Activated CD4-positive, alpha-beta T cell treated with anti-CD3 and anti-CD28 coated beads, Interleukin-2, amount 50 U/mL, for 1 hour (primary cell): ENCODE data around the gene VAMP2.

Source experiments
- DNase-seq: peaks from one replicate; pipeline ENCODE4 v3.0.0-alpha.2; 2020

VAMP2 gene, protein sequence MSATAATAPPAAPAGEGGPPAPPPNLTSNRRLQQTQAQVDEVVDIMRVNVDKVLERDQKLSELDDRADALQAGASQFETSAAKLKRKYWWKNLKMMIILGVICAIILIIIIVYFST

DNA sequence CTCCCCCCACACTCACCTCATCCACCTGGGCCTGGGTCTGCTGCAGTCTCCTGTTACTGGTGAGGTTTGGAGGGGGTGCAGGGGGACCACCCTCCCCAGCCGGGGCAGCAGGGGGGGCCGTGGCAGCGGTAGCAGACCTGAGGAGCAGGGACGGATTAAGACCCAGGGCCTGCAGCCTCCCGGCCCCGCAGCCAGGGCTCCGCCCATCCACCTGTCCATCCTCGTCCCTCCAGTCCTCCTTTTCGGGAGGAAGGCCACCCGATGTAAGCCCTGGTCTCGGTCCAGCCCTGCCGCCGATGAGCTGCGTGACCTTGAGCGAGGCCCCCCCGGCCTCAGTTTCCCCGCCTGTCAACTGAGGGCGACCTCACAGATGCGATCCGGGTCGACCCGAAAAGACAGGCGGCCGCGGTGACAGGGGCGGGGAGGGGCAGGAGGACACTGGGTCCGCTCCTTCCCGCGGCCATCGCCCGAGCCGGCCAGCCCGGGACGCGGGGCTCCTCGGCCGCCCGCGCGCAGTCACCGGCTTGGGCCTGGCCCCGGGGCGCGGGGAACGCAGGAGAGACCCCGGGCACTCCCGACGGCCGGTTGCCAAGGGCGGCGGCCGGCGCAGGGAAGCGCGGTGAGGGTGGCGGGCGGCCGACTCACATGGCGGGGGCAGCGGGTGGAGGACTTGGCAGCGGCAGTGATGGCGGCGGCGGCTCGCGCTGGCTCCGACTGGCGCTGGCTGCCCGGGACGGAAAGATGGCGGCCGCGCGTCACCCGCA lies at the start of gene VAMP2:
TSS of gene VAMP2 (minus strand) at position 716 of the 764 bp plus-strand sequence. CDS start at position 647, 69 bp downstream.
- DNase-seq: peak; percentile 81

DNA sequence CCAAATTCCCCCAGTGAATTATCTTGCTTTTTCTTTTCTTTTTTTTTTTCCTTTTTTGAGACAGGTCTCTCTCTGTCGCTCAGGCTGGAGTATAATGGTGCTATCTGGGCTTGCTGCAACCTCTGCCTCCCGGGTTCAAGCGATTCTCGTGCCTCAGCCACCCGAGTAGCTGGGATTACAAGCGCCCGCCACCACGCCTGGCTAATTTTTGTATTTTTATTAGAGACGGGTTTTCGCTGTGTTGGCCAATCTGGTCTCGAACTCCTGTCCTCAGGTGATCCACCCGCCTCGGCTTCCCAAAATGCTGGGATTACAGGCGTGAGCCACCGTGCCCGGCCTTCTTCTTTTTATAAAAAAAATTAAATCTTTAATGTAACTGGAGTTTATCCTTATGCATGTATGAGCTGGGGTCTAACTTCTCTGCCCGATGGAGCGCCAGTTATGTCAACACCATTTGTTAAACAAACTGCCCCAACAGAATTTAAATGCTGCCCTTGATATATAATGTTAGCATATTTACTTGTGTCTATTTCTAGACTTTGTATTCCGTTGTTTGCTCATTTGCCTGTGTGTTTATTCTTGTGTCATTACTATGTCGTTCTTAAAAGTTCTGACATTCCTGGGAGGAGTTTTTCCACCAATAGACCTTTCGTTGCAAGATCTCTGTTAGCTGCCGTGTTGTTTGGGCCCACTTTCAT lies 48.2 kb upstream of the VAMP2 start:
- no peak for DNase-seq

DNA sequence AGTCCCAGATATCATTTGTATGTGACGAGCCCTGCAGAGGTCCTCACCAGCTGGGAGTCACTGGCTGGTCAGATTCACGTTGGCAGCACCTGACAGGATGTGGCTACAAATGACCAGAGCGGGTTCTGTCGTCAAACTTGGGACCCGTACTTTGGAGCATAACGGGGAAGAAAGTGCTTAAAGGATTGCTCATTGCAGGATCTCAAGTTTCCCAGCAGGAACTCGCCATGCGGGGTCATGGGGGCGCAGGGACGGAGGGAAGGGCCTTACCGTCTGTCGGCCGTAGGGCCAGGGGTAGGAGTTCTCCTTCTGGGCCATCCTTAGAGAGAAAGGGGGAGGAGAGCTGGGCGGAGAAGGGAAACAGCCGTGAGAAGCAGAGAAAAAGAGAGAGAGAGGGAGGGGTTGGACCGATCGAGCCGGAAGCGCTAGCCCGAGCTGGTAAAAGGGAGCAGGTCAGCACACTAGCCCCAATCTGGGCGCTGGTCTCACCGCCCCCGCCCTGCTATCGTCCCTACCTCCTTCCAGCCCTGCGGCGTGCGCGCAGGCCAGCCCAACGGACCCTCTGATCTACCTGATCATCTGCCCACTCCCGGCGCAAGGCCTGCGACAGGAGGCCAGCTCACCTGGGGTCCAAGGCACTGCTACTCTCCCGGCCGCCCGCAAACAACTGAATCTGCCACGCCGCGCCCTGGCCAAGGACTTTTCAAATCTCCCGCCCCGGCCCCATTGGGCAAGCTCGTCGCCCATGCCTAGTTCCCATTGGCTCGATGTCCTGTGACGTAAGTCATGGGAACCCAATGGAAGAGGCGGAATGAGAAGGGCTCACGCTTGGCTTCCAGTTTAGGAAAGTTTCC lies 47.4 kb upstream of the VAMP2 start, which contains the start of gene AURKB:
TSS of gene AURKB (minus strand) at position 669 of the 854 bp plus-strand sequence. CDS start at position 318, 351 bp downstream.
- DNase-seq: peak; percentile 90

DNA sequence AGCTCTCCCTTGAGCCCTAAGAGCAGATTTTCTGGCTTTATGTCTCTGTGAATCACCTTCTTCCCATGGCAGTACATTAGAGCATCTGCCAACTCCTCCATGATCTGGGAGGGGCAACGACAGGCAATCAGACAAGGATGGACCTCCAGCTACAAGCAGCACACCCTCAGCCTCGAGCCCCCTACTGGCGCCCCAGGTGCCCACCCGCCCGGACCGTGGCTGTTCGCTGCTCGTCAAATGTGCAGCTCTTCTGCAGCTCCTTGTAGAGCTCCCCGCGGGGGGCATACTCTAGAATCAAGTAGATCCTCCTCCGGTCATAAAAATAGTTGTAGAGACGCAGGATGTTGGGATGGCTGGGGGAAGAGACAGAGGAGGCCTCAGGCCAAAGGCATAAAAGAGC lies 43.8 kb upstream of the VAMP2 start:
- no peak for DNase-seq

DNA sequence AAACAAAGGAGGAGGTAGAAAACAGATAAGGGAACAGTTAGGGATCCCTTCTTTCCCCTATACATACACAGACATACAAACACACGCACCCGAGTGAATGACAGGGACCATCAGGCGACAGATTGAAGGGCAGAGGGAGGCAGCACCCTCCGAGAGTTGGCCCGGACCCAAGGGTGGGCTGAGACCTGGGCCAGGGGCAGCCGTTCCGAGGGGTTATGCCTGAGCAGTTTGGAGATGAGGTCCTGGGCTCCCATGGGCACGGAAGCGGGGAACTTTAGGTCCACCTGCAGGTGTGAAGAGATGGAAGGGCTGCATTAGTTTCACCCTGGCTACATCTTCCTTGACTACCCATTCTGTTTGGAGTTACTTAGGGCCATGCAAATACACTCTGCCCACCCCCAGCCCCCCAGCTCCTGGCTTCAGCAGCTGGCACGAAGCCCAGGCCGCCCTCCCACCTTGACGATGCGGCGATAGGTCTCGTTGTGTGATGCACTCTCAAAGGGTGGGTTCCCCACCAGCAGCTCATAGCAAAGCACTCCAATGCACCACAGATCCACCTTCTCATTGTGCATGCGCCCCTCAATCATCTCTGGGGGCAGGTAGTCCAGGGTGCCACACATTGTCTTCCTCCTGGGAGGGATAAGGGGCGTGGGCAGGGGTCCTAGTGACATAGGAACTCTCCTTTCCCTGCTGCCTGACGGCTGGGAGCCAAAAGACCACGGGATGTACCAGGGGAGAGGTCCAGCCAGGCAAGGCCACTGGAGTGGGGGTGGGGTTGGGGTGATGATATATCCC lies 42.2 kb upstream of the VAMP2 start:
- DNase-seq: no peak

DNA sequence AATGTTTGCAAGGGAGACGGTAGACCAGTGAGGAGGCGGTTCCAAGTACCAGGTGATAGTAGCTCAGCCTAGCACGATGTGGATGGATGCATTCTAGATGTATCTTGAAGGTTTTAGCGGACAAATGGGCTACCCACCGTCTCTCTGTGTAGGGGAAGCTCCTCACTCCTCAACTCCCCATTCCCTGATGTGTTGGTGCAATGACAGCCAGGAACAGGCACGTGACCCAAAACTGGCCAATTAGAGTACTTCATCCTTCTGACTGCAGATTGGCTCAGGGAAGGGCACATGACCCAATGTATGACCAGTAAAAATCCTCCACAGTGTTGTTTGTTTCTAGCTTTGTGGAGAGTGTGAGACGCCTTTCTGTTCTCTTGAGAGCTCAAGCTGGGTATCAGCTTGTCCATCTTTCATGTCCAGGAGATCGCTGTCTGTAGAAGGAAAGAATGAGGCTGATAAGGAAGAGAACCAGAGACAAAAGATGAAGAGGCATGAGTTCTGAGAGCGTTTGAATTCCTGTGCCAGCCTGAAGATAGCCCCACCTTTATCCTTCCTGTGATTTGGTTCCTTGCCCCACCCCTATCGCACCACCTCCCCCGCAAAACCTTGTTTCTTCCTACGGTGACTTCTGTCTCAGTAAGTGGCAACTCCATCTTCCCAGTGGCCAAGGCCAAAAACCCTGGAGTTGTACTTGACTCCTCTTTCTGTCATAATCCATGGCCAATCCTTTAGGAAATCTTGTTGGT lies 29.5 kb upstream of the VAMP2 start:
- peak; percentile 41 for DNase-seq

DNA sequence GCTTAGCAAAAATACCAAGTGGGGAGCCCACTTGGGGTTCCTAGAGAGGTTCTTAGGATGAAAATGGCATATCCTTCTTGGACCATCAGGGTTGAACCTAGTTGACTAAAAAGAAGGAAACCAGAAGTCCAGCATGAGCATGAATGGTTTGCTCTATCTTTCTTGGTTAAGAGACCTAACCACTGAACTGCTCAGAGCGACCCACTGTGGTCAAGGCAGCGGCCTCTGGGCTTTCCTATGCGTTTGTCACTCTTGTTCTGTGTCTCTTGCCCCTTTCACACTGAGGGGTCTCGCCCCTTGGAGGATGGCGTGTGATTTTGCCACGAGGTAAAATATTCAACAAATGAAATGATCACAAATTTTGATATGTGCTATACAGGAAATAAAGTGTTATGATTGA lies 27.8 kb upstream of the VAMP2 start:
- no peak for DNase-seq

DNA sequence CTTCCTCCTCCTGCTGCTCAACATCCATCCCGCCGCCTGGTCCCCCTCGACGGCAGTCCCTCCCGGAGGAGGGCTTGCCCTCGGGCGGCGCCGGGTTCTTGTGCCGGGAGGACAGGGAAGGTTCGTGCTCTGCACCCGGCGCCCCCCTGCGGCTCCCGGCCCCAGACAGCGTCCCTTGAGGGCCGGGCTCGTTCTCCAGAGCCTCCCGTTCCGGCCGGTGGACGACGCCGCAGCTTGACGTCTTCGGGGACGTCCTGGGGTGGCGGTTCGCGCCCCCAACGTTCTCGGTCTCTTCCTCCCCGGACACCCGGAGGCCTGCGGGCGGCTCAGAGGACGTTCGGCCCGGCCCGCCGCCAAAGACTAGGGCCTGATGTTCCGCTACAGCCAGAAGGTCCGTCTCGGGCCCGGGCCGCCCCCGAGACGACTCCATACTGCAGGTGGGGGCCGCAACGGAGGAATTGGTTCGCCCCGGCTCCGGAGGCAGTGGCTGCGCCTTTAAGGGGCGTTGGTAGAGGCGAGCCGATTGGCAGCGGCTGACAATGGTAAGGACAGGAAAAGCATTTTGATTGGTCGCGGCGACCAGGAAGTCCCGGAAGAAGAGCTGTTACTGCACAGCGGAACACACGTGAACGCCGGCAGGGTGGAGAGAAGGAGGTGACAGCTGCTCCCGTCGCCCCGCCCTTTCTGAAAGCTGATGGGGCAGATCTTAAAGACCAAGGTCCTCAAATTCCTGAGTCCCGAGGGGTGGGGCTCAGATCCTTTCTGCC lies 27.1 kb upstream of the VAMP2 start, which contains the start of gene BORCS6:
TSS of gene BORCS6 (minus strand) at position 470 of the 767 bp plus-strand sequence. CDS start at position 430, 40 bp downstream.
- peak; percentile 91 for DNase-seq

DNA sequence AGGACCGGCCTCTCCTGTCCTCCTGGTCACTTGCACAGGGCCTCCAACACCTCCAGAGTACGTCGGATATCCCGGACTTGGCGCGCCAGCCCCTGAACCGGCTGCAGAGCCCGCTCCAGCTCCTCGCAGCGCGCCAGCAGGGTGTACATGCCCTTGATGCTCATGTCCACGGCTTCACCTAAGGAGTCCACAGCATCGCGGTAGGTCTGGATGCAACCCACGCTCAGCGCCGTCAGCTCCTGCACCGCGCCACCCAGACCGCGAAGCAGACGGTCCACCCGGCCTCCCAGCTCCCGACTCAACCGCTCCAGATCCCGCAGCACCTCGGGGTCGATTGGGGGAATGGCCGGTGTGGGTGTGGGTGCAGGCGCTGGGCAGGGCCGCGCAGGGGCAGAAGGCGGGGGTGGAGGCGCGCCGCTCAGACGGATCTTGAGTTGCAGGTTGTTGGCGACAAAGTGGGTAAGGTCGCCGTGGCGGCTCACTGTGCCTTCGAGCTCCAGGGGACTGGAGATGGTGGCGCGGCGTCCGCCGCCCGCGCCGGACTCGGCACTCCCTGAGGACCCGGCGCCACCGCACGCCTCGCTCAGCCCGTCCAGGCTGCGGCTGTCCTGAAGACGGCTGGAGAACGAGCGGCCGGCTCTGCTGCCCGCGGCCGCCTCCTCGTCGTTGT lies 26.4 kb upstream of the VAMP2 start:
- DNase-seq: peak; percentile 33

DNA sequence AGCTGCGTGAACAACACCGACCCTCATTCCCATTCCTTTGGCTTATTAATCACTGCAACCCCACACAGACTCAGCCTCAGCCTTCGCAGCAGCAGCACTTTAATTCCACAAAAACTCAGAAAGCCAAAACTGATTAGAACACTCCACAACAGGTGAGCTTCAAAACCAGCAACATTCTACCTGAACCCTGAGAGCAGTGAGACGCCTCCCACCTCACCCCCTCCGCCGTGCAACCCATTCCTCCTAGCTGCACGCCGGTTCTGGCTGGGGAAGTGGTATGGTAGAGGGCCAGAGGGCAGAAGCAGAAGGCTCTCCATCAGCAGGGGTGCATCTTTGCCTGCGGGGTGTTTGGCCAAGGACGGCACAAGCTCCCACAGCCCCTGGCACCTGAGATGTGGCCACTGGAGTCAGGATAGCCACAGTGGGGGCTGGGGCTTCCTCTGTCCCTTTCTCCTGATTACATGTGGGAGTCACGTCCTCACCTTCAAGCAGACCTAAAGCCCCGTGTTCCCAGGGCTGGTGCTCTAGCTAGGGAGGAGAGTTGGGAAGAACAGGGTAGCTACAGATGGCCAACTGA lies 25.6 kb upstream of the VAMP2 start:
- DNase-seq: no peak

DNA sequence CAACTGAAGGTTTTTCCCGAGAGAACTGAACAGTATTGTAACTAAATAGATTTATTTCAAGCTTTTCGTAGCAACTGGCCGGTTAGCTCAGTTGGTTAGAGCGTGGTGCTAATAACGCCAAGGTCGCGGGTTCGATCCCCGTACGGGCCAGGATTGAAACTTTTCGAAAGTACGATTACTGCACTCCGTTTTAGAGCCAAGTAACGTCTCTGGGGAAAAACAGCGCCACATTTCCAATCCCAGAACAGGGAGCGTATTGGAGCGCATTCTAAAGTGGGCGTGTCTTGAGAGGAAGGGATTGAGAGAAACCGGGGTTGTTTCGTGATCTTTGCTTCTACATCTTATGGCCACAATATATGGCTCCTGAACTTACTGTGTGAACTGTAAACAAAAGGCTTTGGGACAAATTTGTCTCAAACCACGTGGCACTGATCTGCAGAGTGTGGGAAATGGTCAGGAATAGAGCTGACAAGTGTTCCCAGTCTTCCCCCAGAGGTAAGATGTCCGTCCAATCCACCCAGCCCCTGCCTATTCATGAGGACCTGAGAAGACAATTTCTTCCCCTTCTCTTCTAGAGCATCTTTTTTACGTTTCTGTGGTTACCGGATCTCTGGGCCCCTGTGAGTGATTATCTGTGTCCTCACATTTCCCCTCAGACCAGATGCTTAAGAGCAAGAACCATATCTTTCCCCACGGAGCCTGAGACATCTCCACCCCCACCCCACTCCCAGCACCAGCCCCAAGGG lies 24.9 kb upstream of the VAMP2 start:
- peak; percentile 82 for DNase-seq

DNA sequence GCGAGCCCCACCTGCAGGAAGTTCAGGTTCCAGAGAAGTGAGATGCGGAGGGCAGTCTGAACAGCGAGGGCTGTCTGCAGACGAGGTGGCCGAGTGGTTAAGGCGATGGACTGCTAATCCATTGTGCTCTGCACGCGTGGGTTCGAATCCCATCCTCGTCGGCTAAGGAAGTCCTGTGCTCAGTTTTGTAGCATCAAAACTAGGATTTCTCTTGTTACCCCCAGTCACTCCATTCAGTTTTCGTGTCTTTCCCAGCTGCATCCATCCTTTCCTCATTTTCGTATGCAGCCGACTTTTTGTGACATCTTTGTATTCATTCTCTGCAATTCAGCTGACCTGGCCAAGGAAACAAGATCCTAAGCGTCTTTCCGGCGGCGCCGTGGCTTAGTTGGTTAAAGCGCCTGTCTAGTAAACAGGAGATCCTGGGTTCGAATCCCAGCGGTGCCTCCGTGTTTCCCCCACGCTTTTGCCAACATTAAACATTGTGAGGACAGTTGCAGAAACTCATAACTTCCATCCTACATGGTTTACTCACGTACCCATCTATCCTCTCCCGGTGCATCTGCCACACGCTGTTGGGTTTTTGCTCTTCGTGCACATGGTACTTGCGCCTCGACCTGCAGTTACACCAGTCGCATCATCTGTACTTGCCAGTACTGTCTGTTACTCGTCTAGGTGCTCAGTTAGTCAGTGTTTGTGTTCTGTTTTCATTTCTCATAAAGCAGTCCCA lies 24.2 kb upstream of the VAMP2 start:
- DNase-seq: peak; percentile 86

DNA sequence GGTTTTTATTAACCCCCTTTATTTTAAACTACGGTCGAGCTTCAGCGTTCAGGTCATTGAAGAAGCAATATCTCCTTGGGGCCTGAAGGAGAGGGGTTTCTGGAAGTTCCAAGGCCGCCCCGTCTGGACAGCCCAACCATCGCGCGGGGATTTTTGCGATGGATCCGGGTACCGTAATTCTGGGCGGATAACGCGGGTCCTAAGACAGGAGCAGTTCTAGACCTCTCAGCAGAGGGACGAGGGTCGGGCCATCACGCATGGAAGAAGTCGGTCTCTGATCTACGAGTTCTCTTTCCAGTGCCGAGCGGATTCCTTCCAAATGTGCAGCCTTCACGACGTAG lies 23.7 kb upstream of the VAMP2 start:
- no peak for DNase-seq

DNA sequence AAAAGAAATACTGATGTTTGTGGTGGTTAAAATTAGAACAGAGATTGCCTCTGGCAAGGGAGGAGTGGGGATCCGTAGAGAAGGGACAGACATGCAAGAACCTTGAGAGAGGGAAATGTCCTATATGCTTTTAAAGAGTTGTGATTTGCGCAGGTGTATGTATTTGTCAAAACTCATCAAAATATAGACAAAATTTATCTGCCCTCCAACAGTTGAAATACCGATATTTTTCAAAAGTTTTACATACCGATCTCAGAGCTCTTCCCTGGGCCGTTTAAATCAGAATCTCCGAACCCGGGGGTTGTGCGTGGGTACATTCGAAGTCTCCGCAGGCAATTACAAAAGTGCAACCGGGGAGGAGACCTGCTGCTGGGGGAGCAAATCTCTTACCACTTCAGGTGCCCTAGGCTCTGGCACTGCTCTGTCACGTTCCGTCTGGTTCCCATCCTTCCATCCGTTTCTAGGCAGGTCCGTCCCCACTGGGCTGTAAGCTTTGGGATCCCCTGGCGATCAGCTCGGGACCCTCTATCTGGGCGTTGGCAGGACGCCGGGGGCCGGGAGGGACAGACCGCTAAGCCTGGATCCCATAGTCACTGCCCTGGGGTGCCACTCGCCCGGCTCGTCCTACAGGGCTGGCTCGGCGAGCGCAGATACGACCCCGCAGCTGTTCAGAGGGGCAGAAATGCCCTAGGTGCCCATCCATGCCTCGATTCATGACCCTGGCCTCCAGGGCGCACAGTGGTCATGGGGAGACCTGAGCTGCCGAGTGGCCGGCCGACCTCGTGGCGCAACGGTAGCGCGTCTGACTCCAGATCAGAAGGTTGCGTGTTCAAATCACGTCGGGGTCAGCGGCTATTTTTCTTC lies 23.1 kb upstream of the VAMP2 start:
- peak; percentile 93 for DNase-seq

DNA sequence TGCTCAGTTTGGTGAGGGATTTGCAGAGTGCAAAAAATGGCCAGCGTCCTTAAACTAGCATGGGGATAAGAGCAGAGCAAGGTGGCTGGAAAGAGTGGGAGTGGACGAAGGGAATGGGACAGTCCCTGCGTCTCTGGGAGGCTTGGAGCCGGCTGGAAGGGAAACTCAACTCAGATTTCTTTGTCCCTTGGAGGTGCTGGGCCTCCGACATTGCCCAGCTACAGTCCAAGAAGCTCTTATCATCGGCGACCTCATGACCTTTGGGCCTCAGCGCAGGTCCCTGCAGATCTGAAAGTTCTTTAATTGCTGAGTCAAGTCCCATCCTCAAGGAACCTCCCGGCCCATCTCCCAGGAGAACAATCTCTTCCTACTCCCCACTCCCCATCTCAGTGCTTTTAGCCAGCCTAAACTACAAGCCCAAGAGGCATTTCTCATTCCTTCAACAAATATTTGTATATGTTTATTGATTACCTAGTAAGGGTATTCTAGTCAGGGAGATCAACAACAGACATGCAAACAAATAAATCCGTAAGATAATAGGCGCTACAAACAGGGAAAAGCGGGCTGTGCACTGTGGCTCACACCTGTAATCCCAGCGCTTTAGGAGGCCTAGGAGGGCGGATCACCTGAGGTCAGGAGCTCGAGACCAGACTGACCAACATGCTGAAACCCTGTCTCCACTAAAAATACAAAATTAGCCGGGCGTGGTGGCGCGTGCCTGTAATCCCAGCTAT lies 14.4 kb upstream of the VAMP2 start:
- DNase-seq: no peak

DNA sequence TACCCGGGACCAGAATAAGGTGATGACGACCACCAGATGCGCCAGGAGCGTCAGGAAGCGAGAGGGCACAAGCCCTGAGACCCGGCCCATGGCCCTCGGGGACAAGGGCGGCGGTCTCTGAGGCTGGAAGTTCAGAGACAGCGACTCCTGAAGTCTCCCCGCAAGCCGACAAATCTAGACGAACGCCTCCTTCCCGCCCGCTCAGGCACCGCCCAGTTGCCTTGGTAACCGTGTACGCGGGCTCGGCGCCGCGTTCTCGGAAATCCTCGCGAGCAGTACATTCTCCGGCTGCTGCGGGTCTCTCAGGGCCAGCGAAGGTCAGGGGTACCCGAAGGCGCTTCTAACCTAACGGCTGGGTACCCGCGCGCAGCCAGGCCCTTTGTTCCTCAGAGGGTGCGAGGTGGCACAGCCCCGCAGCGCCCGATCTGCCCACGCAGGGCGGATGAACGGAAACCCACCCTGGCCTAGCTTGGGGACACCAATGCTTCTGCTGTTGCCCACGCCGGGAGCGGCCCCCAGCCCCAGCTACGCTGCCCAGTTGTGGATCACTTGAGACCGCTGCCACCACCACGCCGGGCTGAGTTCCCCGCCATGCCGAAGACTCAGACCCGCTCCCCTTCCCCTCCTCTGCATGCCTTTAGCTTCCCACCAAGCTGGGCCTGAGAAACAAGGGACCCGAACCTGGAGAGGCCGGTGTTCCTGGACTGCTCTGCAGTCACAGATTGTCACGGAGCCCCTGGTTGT lies 13.6 kb upstream of the VAMP2 start, which contains the start of gene TMEM107:
TSS of gene TMEM107 (minus strand) at position 184 of the 744 bp plus-strand sequence. CDS start at position 90, 94 bp downstream.
- peak; percentile 87 for DNase-seq
